IPS DF 6.9 (cell line): ENCODE measurements around the gene AMPD3.
"Not testable (repeated sequence)": the region's sequence is repeated elsewhere in the genome, so short reads cannot be mapped to it uniquely, and the experiment has no call there.

Source experiments
- DNase-seq: peaks from one replicate; pipeline ENCODE4 v3.0.0-alpha.2; 2013; ENCODE audit warnings: low read depth, low spot score
- H3K27ac ChIP-seq: one replicate; pipeline ENCODE4 v1.5.1; 2013; ENCODE audit warnings: low read length, control low read depth
- H3K27me3 ChIP-seq: 2 replicates; pipeline ENCODE4 v1.6.1; 2013; ENCODE audit warnings: mild to moderate bottlenecking, low read length; ENCODE audit not compliant: control insufficient read depth, insufficient read depth
- H3K36me3 ChIP-seq: 2 replicates; pipeline ENCODE4 v1.6.1; 2013; ENCODE audit warnings: low read length; ENCODE audit not compliant: control insufficient read depth, insufficient read depth
- H3K4me1 ChIP-seq: 2 replicates; pipeline ENCODE4 v1.6.1; 2013; ENCODE audit warnings: low read length; ENCODE audit not compliant: control insufficient read depth, insufficient read depth
- H3K4me3 ChIP-seq: 2 replicates; pipeline ENCODE4 v1.5.1; 2013; ENCODE audit warnings: mild to moderate bottlenecking, low read length
- H3K9me3 ChIP-seq: 2 replicates; pipeline ENCODE4 v1.6.1; 2013; ENCODE audit warnings: low read length, inconsistent platforms; ENCODE audit not compliant: control insufficient read depth, insufficient read depth
- WGBS: extraction: QIAGEN DNeasy Blood & Tissue Kit; methylation state at CpG from one replicate; pipeline ENCODE4 v1.1.7; 2013; ENCODE audit warnings: mixed read lengths, missing lambda C conversion rate; ENCODE audit not compliant: insufficient read length, insufficient coverage; 5-methylcytosine and 5-hydroxymethylcytosine counted together

AMPD3 gene

GRCh38 chr11:10436683-10437082 is 18.4 kb upstream of the AMPD3 start:
- WGBS, result no CpG with 5 or more reads among the region's 1 CpG
- not testable (repeated sequence) for H3K36me3 ChIP-seq, H3K4me3 ChIP-seq, H3K27me3 ChIP-seq, H3K27ac ChIP-seq, DNase-seq, H3K9me3 ChIP-seq, H3K4me1 ChIP-seq

DNA sequence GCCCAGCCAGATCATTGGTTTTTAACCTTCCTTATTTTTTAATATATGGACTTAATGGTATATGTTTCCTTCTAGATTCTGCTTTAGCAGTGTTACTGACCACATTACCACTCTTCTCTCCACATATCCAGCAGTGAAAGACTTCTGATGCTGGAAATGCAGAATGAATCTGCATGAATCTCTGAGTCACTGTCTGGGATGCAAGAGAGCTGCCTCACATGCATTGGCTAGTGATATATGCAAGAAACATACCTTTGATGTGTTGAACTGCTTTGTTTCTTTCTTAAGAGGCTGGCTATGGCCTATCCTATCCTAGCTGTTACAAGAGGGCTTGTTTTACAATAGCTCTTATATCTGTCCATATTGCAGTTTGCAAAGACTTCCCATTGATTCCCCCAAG is 16.6 kb upstream of the AMPD3 start:
- no peaks in the 10 kb centered on the region for H3K27me3 ChIP-seq
- no peaks in the 10 kb centered on the region for H3K9me3 ChIP-seq
- no peaks in the 10 kb centered on the region for H3K36me3 ChIP-seq
- H3K27ac ChIP-seq, result no peak overlapping the region
- H3K4me1 ChIP-seq, result no peaks in the 10 kb centered on the region
- no peak for DNase-seq
- H3K4me3 ChIP-seq, result no peak overlapping the region

DNA sequence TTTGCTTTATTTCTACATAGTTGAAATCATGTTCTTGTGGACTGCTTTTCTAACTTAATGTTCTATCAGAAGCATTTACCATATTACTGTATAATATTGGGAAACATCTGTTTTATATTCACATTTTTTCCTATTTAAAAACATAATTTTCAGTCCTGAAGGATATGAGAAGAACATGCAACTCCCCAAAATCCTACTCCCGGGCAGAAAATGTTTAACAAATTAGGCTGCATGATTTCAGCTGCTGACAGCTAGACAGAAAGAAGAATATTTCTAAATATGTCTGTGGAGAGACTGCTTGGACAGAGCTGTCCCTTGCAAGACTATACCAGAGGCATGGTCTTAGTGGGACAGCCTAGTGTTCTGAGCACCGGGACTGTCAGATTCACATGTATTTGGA is 15.7 kb upstream of the AMPD3 start:
- no peak overlapping the region for H3K4me3 ChIP-seq
- no peaks in the 10 kb centered on the region for H3K36me3 ChIP-seq
- H3K27me3 ChIP-seq, result no peaks in the 10 kb centered on the region
- WGBS, result no CpG with 5 or more reads among the region's 2 CpGs
- H3K27ac ChIP-seq, result no peak overlapping the region
- no peaks in the 10 kb centered on the region for H3K4me1 ChIP-seq
- no peaks in the 10 kb centered on the region for H3K9me3 ChIP-seq
- no peak for DNase-seq

GRCh38 chr11:10439924-10440323 is 15.1 kb upstream of the AMPD3 start:
- H3K27ac ChIP-seq, result no peak overlapping the region
- H3K27me3 ChIP-seq, result no peaks in the 10 kb centered on the region
- H3K4me1 ChIP-seq, result no peaks in the 10 kb centered on the region
- H3K4me3 ChIP-seq, result no peak overlapping the region
- no peaks in the 10 kb centered on the region for H3K36me3 ChIP-seq
- WGBS, result no CpG with 5 or more reads among the region's 6 CpGs
- no peak for DNase-seq
- H3K9me3 ChIP-seq, result no peaks in the 10 kb centered on the region

- no peaks in the 10 kb centered on the region for H3K9me3 ChIP-seq
- no peaks in the 10 kb centered on the region for H3K27me3 ChIP-seq
- H3K36me3 ChIP-seq, result no peaks in the 10 kb centered on the region
- no peak overlapping the region for H3K4me3 ChIP-seq
- no peak for DNase-seq
- no peaks in the 10 kb centered on the region for H3K4me1 ChIP-seq
- no peak overlapping the region for H3K27ac ChIP-seq
Observed at GRCh38 chr11:10440401-10440800, 14.7 kb upstream of the AMPD3 start.

DNA sequence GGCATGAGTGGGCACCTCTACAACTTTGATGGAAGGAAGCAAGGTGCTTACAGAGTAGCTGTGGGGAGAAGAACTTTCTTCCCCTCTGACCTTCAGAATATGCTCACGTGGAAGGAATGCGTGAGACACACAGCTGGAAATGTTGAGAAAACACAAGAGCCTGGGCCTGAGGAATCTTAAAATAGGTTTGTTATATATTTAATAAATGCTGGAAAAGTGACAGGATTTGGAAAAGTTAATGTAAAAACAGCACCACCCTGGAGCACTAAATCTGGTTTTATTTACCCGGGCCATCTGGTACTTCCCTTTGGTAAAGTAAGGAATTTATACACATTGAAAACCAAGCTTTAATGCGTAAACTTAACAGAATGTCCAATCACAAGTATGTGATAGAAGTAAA is 14.0 kb upstream of the AMPD3 start:
- Histone ChIP-seq H3K36me3 (no peaks in the 10 kb centered on the region), H3K4me1 (no peaks in the 10 kb centered on the region), H3K27me3 (no peaks in the 10 kb centered on the region), H3K27ac (no peak overlapping the region), H3K4me3 (no peak overlapping the region), H3K9me3 (no peaks in the 10 kb centered on the region)
- no CpG with 5 or more reads among the region's 4 CpGs for WGBS
- no peak for DNase-seq

DNA sequence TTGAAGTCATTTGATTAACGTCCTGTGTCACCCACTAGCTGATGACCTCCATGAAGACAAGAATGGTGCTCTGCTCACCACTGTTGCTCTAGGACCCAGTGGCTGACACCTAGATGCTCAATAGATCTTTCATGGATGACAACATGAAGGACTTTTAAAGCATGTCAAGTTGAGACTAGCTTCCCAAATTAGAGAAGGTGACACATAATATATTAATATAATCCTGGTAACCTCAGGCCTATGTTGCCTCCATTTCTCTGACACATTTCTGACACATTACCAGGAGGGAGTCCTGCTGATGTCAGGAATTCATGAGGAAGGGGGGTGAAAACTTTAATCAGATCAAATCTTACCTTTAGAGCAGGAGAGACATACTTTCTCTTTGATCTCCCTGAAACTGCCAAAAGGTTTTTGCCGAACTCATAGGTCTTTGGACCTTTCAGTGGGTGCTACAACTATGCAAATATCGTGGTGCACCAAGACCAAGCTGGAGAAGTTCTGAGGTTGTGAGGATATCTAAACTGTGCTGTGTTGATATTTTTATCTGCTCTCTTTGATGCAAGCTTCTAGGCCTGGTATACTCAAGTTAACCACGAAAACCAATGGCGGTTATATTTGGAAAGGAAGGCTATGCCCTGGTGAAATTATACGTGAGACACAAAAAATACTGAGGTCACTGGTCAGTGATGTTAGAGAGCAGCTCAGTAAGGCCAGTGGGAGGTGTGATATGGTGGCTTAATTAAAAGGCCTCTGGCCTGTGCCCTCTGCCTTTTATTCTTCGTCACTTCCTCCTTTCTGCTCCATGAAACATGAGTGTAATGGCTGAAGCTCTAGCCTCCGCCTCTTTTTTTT is 13.2 kb upstream of the AMPD3 start:
- Histone ChIP-seq H3K27me3 (no peaks in the 10 kb centered on the region), H3K36me3 (no peaks in the 10 kb centered on the region), H3K9me3 (no peaks in the 10 kb centered on the region), H3K4me3 (no peak overlapping the region), H3K27ac (no peak overlapping the region), H3K4me1 (no peaks in the 10 kb centered on the region)
- no peak for DNase-seq
- WGBS, result no CpG with 5 or more reads among the region's 8 CpGs

DNA sequence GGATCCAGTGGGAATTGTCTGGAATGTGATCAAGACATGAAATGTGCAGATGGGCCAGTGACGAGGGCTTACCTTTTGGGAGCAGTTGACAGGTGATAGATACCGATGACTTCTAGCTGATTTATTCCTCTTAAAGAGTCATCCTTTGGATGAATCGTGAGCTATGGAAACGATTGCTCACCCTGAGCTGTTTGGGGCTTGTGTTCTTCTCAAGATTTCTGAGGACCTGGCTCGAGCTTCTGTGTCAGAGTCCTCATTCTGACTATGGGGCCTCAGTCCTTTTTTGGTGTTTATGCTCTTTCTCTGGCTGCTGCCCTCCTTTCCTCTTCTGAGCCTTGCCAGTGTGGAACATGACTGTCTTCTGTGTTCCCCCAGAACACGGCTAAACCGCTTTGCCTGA is 11.9 kb upstream of the AMPD3 start:
- Histone ChIP-seq H3K4me1 (no peaks in the 10 kb centered on the region), H3K4me3 (no peak overlapping the region), H3K27ac (no peak overlapping the region), H3K36me3 (no peaks in the 10 kb centered on the region), H3K27me3 (no peaks in the 10 kb centered on the region), H3K9me3 (no peaks in the 10 kb centered on the region)
- WGBS, result no CpG with 5 or more reads among the region's 7 CpGs
- no peak for DNase-seq

GRCh38 chr11:10443721-10444235 is 11.3 kb upstream of the AMPD3 start:
- no peaks in the 10 kb centered on the region for H3K36me3 ChIP-seq
- no CpG with 5 or more reads among the region's 4 CpGs for WGBS
- no peak overlapping the region for H3K27ac ChIP-seq
- H3K4me3 ChIP-seq, result no peak overlapping the region
- H3K9me3 ChIP-seq, result no peaks in the 10 kb centered on the region
- H3K27me3 ChIP-seq, result no peaks in the 10 kb centered on the region
- H3K4me1 ChIP-seq, result no peaks in the 10 kb centered on the region
- DNase-seq, result no peak

DNA sequence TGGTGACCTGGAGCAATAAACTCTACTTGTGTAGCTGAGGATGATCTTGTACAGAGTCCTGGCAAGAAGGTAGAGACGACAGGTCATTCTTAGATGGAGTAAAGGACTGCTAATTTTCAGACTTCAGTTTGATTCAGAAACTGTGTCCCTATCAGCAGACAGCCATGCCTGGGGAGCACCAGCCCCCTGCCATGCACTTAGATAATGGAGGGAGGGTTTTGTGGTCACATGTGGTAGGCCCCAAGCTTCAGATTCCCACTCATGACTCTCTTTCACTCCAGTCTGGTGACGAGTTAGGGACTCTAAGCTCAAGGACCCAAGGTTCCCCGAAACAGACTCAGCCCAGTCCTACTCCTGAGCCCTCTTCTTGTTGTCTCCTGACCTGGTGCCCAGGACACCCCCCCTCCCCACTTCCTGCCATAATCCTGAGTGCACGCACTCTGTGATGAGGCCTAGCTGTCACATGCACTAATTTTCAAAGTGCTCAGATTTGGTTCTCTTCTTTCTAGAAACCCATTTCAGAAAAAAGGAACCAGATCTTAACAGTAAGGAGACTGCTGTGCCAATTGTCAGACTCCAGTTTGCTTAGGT is 10.2 kb upstream of the AMPD3 start:
- H3K27ac ChIP-seq, result no peak overlapping the region
- no peaks in the 10 kb centered on the region for H3K4me1 ChIP-seq
- DNase-seq, result no peak
- no peaks in the 10 kb centered on the region for H3K36me3 ChIP-seq
- no peaks in the 10 kb centered on the region for H3K9me3 ChIP-seq
- no peak overlapping the region for H3K4me3 ChIP-seq
- H3K27me3 ChIP-seq, result peaks cover 2% of the 10 kb centered on the region; the same call in 1 of the 2 replicates
- no CpG with 5 or more reads among the region's 4 CpGs for WGBS

- H3K27me3 ChIP-seq, result peaks cover 2% of the 10 kb centered on the region; the same call in 1 of the 2 replicates
- H3K4me3 ChIP-seq, result no peak overlapping the region
- peaks cover 3% of the 10 kb centered on the region; the same call in 1 of the 2 replicates for H3K4me1 ChIP-seq
- no peaks in the 10 kb centered on the region for H3K9me3 ChIP-seq
- no peaks in the 10 kb centered on the region for H3K36me3 ChIP-seq
- no peak overlapping the region for H3K27ac ChIP-seq
- WGBS, result no CpG with 5 or more reads among the region's 2 CpGs
- no peak for DNase-seq
Observed at GRCh38 chr11:10447445-10447844, 7.6 kb upstream of the AMPD3 start.
